ENCODE measurements around the gene SPACA7.

- TF ChIP-seq, protein P1, sequence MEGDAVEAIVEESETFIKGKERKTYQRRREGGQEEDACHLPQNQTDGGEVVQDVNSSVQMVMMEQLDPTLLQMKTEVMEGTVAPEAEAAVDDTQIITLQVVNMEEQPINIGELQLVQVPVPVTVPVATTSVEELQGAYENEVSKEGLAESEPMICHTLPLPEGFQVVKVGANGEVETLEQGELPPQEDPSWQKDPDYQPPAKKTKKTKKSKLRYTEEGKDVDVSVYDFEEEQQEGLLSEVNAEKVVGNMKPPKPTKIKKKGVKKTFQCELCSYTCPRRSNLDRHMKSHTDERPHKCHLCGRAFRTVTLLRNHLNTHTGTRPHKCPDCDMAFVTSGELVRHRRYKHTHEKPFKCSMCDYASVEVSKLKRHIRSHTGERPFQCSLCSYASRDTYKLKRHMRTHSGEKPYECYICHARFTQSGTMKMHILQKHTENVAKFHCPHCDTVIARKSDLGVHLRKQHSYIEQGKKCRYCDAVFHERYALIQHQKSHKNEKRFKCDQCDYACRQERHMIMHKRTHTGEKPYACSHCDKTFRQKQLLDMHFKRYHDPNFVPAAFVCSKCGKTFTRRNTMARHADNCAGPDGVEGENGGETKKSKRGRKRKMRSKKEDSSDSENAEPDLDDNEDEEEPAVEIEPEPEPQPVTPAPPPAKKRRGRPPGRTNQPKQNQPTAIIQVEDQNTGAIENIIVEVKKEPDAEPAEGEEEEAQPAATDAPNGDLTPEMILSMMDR (IDR thresholded peaks at IDR 0.05; ENCODE audit: low read depth, low read length, missing input control), result no peak
- TF ChIP-seq SP1 (IDR thresholded peaks at IDR 0.05) (no peak), RAD21 (IDR thresholded peaks at IDR 0.05) (no peak), REST (IDR thresholded peaks at IDR 0.05) (no peak), TAF1 (conservative IDR thresholded peaks at IDR 0.05) (no peak), GABPA (IDR thresholded peaks at IDR 0.05 in 1 of 2, conservative IDR thresholded peaks at IDR 0.05 in 1 of 2) (no peak)
- TF ChIP-seq, protein P2, sequence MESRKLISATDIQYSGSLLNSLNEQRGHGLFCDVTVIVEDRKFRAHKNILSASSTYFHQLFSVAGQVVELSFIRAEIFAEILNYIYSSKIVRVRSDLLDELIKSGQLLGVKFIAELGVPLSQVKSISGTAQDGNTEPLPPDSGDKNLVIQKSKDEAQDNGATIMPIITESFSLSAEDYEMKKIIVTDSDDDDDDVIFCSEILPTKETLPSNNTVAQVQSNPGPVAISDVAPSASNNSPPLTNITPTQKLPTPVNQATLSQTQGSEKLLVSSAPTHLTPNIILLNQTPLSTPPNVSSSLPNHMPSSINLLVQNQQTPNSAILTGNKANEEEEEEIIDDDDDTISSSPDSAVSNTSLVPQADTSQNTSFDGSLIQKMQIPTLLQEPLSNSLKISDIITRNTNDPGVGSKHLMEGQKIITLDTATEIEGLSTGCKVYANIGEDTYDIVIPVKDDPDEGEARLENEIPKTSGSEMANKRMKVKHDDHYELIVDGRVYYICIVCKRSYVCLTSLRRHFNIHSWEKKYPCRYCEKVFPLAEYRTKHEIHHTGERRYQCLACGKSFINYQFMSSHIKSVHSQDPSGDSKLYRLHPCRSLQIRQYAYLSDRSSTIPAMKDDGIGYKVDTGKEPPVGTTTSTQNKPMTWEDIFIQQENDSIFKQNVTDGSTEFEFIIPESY (IDR thresholded peaks at IDR 0.05), result no peak
Measured at GRCh38 chr13:112453207-112453829, 77.2 kb downstream of the SPACA7 start.
